HCEC 1CT (cell line): ENCODE measurements around the gene GNA12.
"Not testable (repeated sequence)": the region's sequence is repeated elsewhere in the genome, so short reads cannot be mapped to it uniquely, and the experiment has no call there.

ENCODE experiments used
- DNase-seq: peaks from one replicate; pipeline ENCODE4 v3.0.0-alpha.2; 2017

GNA12 gene

GRCh38 chr7:2743523-2744185 lies 100.5 kb downstream of the GNA12 start:
- not testable (repeated sequence) for DNase-seq

- DNase-seq = no peak
These were observed 105.2 kb downstream of the GNA12 start for GRCh38 chr7:2738766-2739549.

GRCh38 chr7:2737771-2738540 lies 106.2 kb downstream of the GNA12 start:
- DNase-seq = no peak

- not testable (repeated sequence) for DNase-seq
These were observed 106.9 kb downstream of the GNA12 start for GRCh38 chr7:2737005-2737743.

GRCh38 chr7:2736411-2736914 lies 107.6 kb downstream of the GNA12 start:
- DNase-seq = no peak

- DNase-seq = no peak
These were observed 108.4 kb downstream of the GNA12 start for GRCh38 chr7:2735744-2736143.

- no peak for DNase-seq
These were observed 109.1 kb downstream of the GNA12 start for GRCh38 chr7:2734751-2735571.

- DNase-seq = no peak
These were observed 109.9 kb downstream of the GNA12 start for GRCh38 chr7:2734084-2734686.

- DNase-seq = no peak
These were observed 111.0 kb downstream of the GNA12 start for GRCh38 chr7:2732959-2733584.

GRCh38 chr7:2732388-2732787 lies 111.7 kb downstream of the GNA12 start:
- no peak for DNase-seq

- no peak for DNase-seq
These were observed 113.0 kb downstream of the GNA12 start for GRCh38 chr7:2730846-2731770.

GRCh38 chr7:2729893-2730716 lies 114.0 kb downstream of the GNA12 start:
- no peak for DNase-seq

- no peak for DNase-seq
These were observed 114.8 kb downstream of the GNA12 start for GRCh38 chr7:2729031-2729892.

- no peak for DNase-seq
These were observed 115.6 kb downstream of the GNA12 start for GRCh38 chr7:2728316-2729030.

- not testable (repeated sequence) for DNase-seq
These were observed 116.9 kb downstream of the GNA12 start for GRCh38 chr7:2727206-2727605.

- DNase-seq = no peak
These were observed 117.6 kb downstream of the GNA12 start for GRCh38 chr7:2726316-2727018.
